Measurements from ENCODE around the gene CCNI2.

DNA sequence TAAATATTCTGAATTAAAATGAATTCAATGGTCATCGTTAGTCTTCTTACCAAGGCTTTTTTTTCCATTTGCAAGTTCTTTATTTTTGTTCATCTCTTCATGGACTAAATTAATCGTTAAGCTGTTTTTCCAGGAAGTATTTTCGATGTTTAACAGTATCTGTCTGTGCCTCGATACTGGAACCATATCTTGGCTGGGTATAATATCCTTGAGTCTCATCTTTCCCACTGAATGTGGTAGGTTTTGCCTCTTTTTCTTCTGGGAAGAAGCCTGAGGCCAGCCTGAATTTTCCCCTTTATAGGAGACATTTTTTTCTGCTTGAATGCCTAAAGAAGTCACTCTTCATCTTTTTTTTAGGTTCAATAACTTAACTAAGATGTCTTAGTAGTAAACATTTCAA, 33.8 kb downstream of the CCNI2 start:
- TF ChIP-seq, protein P1, sequence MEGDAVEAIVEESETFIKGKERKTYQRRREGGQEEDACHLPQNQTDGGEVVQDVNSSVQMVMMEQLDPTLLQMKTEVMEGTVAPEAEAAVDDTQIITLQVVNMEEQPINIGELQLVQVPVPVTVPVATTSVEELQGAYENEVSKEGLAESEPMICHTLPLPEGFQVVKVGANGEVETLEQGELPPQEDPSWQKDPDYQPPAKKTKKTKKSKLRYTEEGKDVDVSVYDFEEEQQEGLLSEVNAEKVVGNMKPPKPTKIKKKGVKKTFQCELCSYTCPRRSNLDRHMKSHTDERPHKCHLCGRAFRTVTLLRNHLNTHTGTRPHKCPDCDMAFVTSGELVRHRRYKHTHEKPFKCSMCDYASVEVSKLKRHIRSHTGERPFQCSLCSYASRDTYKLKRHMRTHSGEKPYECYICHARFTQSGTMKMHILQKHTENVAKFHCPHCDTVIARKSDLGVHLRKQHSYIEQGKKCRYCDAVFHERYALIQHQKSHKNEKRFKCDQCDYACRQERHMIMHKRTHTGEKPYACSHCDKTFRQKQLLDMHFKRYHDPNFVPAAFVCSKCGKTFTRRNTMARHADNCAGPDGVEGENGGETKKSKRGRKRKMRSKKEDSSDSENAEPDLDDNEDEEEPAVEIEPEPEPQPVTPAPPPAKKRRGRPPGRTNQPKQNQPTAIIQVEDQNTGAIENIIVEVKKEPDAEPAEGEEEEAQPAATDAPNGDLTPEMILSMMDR (IDR thresholded peaks at IDR 0.05 in 2 of 3, conservative IDR thresholded peaks at IDR 0.05 in 1 of 3; ENCODE audit: borderline replicate concordance in 1 of 3, insufficient read depth in 1 of 3, low read depth in 2 of 3, low read length in 2 of 3): no peak
- TF ChIP-seq POLR2A (IDR thresholded peaks at IDR 0.05; ENCODE audit: borderline replicate concordance, extremely low read depth, insufficient read depth, insufficient read length): no peak
- no peak for TF ChIP-seq POLR2AphosphoS5 (IDR thresholded peaks at IDR 0.05; ENCODE audit: low read depth, low read length)
- no peak for TF ChIP-seq SP1 (IDR thresholded peaks at IDR 0.05; ENCODE audit: low read depth)
- TF ChIP-seq, protein P2, sequence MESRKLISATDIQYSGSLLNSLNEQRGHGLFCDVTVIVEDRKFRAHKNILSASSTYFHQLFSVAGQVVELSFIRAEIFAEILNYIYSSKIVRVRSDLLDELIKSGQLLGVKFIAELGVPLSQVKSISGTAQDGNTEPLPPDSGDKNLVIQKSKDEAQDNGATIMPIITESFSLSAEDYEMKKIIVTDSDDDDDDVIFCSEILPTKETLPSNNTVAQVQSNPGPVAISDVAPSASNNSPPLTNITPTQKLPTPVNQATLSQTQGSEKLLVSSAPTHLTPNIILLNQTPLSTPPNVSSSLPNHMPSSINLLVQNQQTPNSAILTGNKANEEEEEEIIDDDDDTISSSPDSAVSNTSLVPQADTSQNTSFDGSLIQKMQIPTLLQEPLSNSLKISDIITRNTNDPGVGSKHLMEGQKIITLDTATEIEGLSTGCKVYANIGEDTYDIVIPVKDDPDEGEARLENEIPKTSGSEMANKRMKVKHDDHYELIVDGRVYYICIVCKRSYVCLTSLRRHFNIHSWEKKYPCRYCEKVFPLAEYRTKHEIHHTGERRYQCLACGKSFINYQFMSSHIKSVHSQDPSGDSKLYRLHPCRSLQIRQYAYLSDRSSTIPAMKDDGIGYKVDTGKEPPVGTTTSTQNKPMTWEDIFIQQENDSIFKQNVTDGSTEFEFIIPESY (IDR thresholded peaks at IDR 0.05; ENCODE audit: extremely low read depth, insufficient replicate concordance, low read length): no peak
- TF ChIP-seq SIN3A (IDR thresholded peaks at IDR 0.05; ENCODE audit: low read depth): no peak
- no peak for TF ChIP-seq SRF (IDR thresholded peaks at IDR 0.05; ENCODE audit: low read depth)
- TF ChIP-seq ZNF274 (IDR thresholded peaks at IDR 0.05; ENCODE audit: low read depth, low read length): no peak
- no peak for TF ChIP-seq RAD21 (IDR thresholded peaks at IDR 0.05; ENCODE audit: low read depth)
- no peak for TF ChIP-seq EZH2 (IDR thresholded peaks at IDR 0.05)
- no peak for TF ChIP-seq EZH2phosphoT487 (IDR thresholded peaks at IDR 0.05; ENCODE audit: borderline replicate concordance)
- TF ChIP-seq, protein P3, sequence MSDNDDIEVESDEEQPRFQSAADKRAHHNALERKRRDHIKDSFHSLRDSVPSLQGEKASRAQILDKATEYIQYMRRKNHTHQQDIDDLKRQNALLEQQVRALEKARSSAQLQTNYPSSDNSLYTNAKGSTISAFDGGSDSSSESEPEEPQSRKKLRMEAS (IDR thresholded peaks at IDR 0.05): no peak
- TF ChIP-seq, protein P4, sequence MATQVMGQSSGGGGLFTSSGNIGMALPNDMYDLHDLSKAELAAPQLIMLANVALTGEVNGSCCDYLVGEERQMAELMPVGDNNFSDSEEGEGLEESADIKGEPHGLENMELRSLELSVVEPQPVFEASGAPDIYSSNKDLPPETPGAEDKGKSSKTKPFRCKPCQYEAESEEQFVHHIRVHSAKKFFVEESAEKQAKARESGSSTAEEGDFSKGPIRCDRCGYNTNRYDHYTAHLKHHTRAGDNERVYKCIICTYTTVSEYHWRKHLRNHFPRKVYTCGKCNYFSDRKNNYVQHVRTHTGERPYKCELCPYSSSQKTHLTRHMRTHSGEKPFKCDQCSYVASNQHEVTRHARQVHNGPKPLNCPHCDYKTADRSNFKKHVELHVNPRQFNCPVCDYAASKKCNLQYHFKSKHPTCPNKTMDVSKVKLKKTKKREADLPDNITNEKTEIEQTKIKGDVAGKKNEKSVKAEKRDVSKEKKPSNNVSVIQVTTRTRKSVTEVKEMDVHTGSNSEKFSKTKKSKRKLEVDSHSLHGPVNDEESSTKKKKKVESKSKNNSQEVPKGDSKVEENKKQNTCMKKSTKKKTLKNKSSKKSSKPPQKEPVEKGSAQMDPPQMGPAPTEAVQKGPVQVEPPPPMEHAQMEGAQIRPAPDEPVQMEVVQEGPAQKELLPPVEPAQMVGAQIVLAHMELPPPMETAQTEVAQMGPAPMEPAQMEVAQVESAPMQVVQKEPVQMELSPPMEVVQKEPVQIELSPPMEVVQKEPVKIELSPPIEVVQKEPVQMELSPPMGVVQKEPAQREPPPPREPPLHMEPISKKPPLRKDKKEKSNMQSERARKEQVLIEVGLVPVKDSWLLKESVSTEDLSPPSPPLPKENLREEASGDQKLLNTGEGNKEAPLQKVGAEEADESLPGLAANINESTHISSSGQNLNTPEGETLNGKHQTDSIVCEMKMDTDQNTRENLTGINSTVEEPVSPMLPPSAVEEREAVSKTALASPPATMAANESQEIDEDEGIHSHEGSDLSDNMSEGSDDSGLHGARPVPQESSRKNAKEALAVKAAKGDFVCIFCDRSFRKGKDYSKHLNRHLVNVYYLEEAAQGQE (IDR thresholded peaks at IDR 0.05; ENCODE audit: low read depth): no peak
